Measurements from ENCODE around the gene TIMD4. TPM values are rescaled to one million over a fixed set of nuclear protein-coding genes. Genes with fewer than 3 reads are reported as not detected.

Gene TIMD4
- total and polyA plus RNA-seq, 2 donors (not counting 1 experiment from before 2014, with no cell fraction given), result 0.07 TPM; not detected in 1

DNA sequence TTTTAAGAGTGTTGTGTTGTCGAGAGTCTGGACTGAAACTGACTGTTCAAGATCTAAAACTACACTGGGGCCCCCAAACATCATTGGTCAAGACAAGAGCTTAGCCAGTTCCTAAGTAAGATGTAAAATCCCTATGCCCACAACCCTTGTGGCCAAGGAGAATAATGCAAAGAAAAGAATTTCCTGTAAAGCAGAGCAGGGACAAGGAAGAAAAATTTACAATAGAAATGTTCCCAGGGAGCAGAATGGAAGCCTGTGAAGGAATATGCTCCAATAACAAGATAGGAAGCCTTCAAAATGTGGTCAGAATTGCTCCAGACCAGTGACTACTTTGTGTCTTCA lies 92.6 kb downstream of the TIMD4 start:
- no peak overlapping the region for H3K4me2 ChIP-seq (replicated peaks; ENCODE audit: low read depth, low read length, poor library complexity, severe bottlenecking)
- Mint-ChIP-seq H3K4me3 (no peak overlapping the region), H3K27ac (no peak overlapping the region), H3K9me3 (ENCODE audit: insufficient read depth) (peaks cover 13% of the 10 kb centered on the region), H3K27me3 (peaks cover 8% of the 10 kb centered on the region), H3K4me1 (no peaks in the 10 kb centered on the region)
- no peak for ATAC-seq (ENCODE audit: low read depth)
- no peaks in the 10 kb centered on the region for H4K20me1 ChIP-seq (ENCODE audit: control insufficient read depth, insufficient read depth, low read length, poor library complexity, severe bottlenecking)
- intact Hi-C loops (cut with micrococcal nuclease), result no loop called here
- H3K9me3 ChIP-seq (ENCODE audit: control extremely low read depth in 1 of 3, control insufficient read depth in 2 of 3, insufficient read depth in 1 of 3, low read length in 2 of 3), result peaks cover 0 to 12% (median 3%) of the 10 kb centered on the region in 3 donors
- H3K27ac ChIP-seq (ENCODE audit: low read length in 2 of 2), result no peak overlapping the region
- H3K27me3 ChIP-seq (replicated peaks in 1 of 4; ENCODE audit: control extremely low read depth in 1 of 4, control insufficient read depth in 3 of 4, insufficient read depth in 4 of 4, low read length in 3 of 4), result peaks cover 0 to 4% (median 2%) of the 10 kb centered on the region in 4 experiments
- DNase-seq, result no peak
- ChIA-PET POLR2A (no interaction called here), CTCF (no interaction called here)
- H3K4me1 ChIP-seq (ENCODE audit: control insufficient read depth in 2 of 2, insufficient read depth in 2 of 2, low read length in 2 of 2), result no peaks in the 10 kb centered on the region
- no peak overlapping the region for H2AFZ ChIP-seq (ENCODE audit: insufficient read depth, low read depth, low read length, poor library complexity, severe bottlenecking)
- no peaks in the 10 kb centered on the region for H3K79me2 ChIP-seq (ENCODE audit: control insufficient read depth, insufficient read depth, low read length)
- no peaks in the 10 kb centered on the region for H3K36me3 ChIP-seq (replicated peaks in 1 of 2; ENCODE audit: control extremely low read depth in 1 of 2, control insufficient read depth in 1 of 2, extremely low read depth in 1 of 2, insufficient read depth in 2 of 2, low read length in 1 of 2)
- TF ChIP-seq CTCF (IDR thresholded peaks at IDR 0.05) (no peak), EZH2 (IDR thresholded peaks at IDR 0.05; ENCODE audit: borderline replicate concordance, insufficient read depth, low read depth, low read length, poor library complexity, severe bottlenecking) (no peak)
- no CpG with 5 or more reads among the region's 1 CpG for WGBS (ENCODE audit: insufficient coverage)
- no peak overlapping the region for H3K9ac ChIP-seq (ENCODE audit: low read length)
- H3K4me3 ChIP-seq (ENCODE audit: control extremely low read depth in 1 of 5, extremely low read depth in 1 of 5, insufficient read depth in 1 of 5, low read depth in 2 of 5, low read length in 4 of 5), result no peak overlapping the region

Other genes starting within 250 kb of the TIMD4 start
- 0.15 and 0.36 TPM in 2 replicates for gene PPP1R2B, start 112.9 kb downstream of the TIMD4 start, total RNA-seq
- not detected in 2 replicates for gene PPP1R2B, start 112.9 kb downstream of the TIMD4 start, polyA plus RNA-seq
- gene HAVCR1, start 95.9 kb upstream of the TIMD4 start, total RNA-seq, result 0.22 TPM in 1 of 2 replicates, not detected in the other
- not detected in 2 replicates for gene HAVCR1, start 95.9 kb upstream of the TIMD4 start, polyA plus RNA-seq
- 2.3 and 2.6 TPM in 2 replicates for gene HAVCR2, start 145.8 kb upstream of the TIMD4 start, total RNA-seq
- gene HAVCR2, start 145.8 kb upstream of the TIMD4 start, polyA plus RNA-seq, result 0.55 and 0.64 TPM in 2 replicates
- 19.3 and 21.4 TPM in 2 replicates for gene MED7, start 179.6 kb upstream of the TIMD4 start, total RNA-seq
- 4.6 and 5.8 TPM in 2 replicates for gene MED7, start 179.6 kb upstream of the TIMD4 start, polyA plus RNA-seq
- not detected in 2 replicates for gene GARIN3, start 203.0 kb upstream of the TIMD4 start, total RNA-seq
- not detected in 2 replicates for gene GARIN3, start 203.0 kb upstream of the TIMD4 start, polyA plus RNA-seq
- gene ITK, start 217.6 kb upstream of the TIMD4 start, total RNA-seq, result 1.1 and 1.6 TPM in 2 replicates
- gene ITK, start 217.6 kb upstream of the TIMD4 start, polyA plus RNA-seq, result 0.75 and 3.9 TPM in 2 replicates